T-helper 9 cell (primary cell): ENCODE results near the gene SH3RF3.

Source experiments
- DNase-seq: peaks from one replicate; pipeline ENCODE4 v3.0.0-alpha.2; 2020

SH3RF3 gene

GRCh38 chr2:109185338-109185737 is 56.3 kb downstream of the SH3RF3 start:
- DNase-seq = no peak

- DNase-seq = no peak
These were observed 57.0 kb downstream of the SH3RF3 start for GRCh38 chr2:109185821-109186570.

- no peak for DNase-seq
These were observed 57.7 kb downstream of the SH3RF3 start for GRCh38 chr2:109186656-109187250.

- DNase-seq = no peak
These were observed 58.9 kb downstream of the SH3RF3 start for GRCh38 chr2:109187711-109188495.

- no peak for DNase-seq
These were observed 59.5 kb downstream of the SH3RF3 start for GRCh38 chr2:109188496-109188890.

GRCh38 chr2:109188898-109189297 is 59.9 kb downstream of the SH3RF3 start:
- DNase-seq = no peak

GRCh38 chr2:109189751-109190150 is 60.7 kb downstream of the SH3RF3 start:
- DNase-seq = no peak

GRCh38 chr2:109193807-109194619 is 65.0 kb downstream of the SH3RF3 start:
- DNase-seq = no peak

GRCh38 chr2:109194620-109194937 is 65.6 kb downstream of the SH3RF3 start:
- DNase-seq = no peak

GRCh38 chr2:109195193-109196045 is 66.4 kb downstream of the SH3RF3 start:
- no peak for DNase-seq

GRCh38 chr2:109196081-109196875 is 67.3 kb downstream of the SH3RF3 start:
- no peak for DNase-seq

- no peak for DNase-seq
These were observed 68.8 kb downstream of the SH3RF3 start for GRCh38 chr2:109197491-109198418.

GRCh38 chr2:109199790-109200189 is 70.8 kb downstream of the SH3RF3 start:
- no peak for DNase-seq

GRCh38 chr2:109200616-109201464 is 71.8 kb downstream of the SH3RF3 start:
- DNase-seq = no peak

GRCh38 chr2:109201465-109202327 is 72.7 kb downstream of the SH3RF3 start:
- DNase-seq = no peak

GRCh38 chr2:109202486-109202885 is 73.5 kb downstream of the SH3RF3 start:
- no peak for DNase-seq

- no peak for DNase-seq
These were observed 74.4 kb downstream of the SH3RF3 start for GRCh38 chr2:109203246-109204011.
